H1 (cell line): ENCODE data around the gene NFE2L2. TPM values are rescaled to one million over a fixed set of nuclear protein-coding genes. Genes with fewer than 3 reads are reported as not detected.

Experiments
- CTCF ChIA-PET: fragments of 300-600 bp; sonication (Branson Sonifier 250); formaldehyde crosslinking; loops from one replicate; lab custom pipeline; 2021; ENCODE audit not compliant: partially characterized antibody; lab: Charles Lee
- POLR2A ChIA-PET: fragments of 300-600 bp; sonication (Branson Sonifier 250); formaldehyde crosslinking; loops from one replicate; lab custom pipeline; 2021; ENCODE audit warnings: inconsistent platforms; ENCODE audit not compliant: partially characterized antibody; lab: Charles Lee
- DNase-seq, 2 experiments: peaks; one replicate each; pipeline versions ENCODE4 v3.0.0 to v3.0.0-alpha.2; 2010 to 2022; ENCODE audit warnings: low spot score in 2 of 2, low read depth in 1 of 2, mixed read lengths in 1 of 2
- FAIRE-seq: peaks from 2 replicates; lab custom pipeline; 2011; peaks lifted over from hg19 to GRCh38; lab: Jason Lieb, UNC
- H2AFZ ChIP-seq: 2 replicates; pipeline ENCODE4 v1.8.1; 2012; ENCODE audit warnings: low read length, inconsistent platforms
- H2AK5ac ChIP-seq: 2 replicates; pipeline ENCODE4 v1.6.1; 2013; ENCODE audit warnings: low read depth, low read length
- H2BK120ac ChIP-seq: replicated peaks from 2 replicates; pipeline ENCODE3; 2013; ENCODE audit warnings: low read depth, low read length, inconsistent platforms
- H2BK12ac ChIP-seq: 2 replicates; pipeline ENCODE4 v1.6.1; 2013; ENCODE audit warnings: low read depth, low read length
- H2BK15ac ChIP-seq: 2 replicates; pipeline ENCODE4 v1.6.1; 2013; ENCODE audit warnings: low read length
- H2BK20ac ChIP-seq: 2 replicates; pipeline ENCODE4 v1.6.1; 2013; ENCODE audit warnings: low read length
- H2BK5ac ChIP-seq: 2 replicates; pipeline ENCODE4 v1.6.1; 2013; ENCODE audit warnings: low read depth, low read length
- H3K14ac ChIP-seq: 2 replicates; pipeline ENCODE4 v1.6.1; 2013; ENCODE audit warnings: inconsistent platforms; ENCODE audit not compliant: insufficient read length
- H3K18ac ChIP-seq: 2 replicates; pipeline ENCODE4 v1.6.1; 2013; ENCODE audit warnings: low read length; ENCODE audit errors: extremely low read depth
- H3K23ac ChIP-seq: 2 replicates; pipeline ENCODE4 v1.6.1; 2013; ENCODE audit warnings: inconsistent platforms; ENCODE audit not compliant: insufficient read length
- H3K23me2 ChIP-seq: 2 replicates; pipeline ENCODE4 v1.6.1; 2013; ENCODE audit warnings: low read depth, low read length
- H3K27ac ChIP-seq: 2 replicates; pipeline ENCODE4 v1.6.1; 2011; ENCODE audit warnings: low read depth, low read length, inconsistent platforms
- H3K27me3 ChIP-seq, 4 experiments: replicated peaks in 1 of 4; 1 replicate in 1 of 4; 2 replicates in 3 of 4; pipeline versions ENCODE4 v1.6.1 to v1.8.1; 2011 to 2013; ENCODE audit warnings: low read length in 3 of 4, mild to moderate bottlenecking in 3 of 4, inconsistent platforms in 2 of 4, mixed read lengths in 2 of 4, moderate library complexity in 1 of 4; ENCODE audit not compliant: control insufficient read depth in 3 of 4, insufficient read depth in 3 of 4; ENCODE audit errors: extremely low read depth in 1 of 4
- H3K36me3 ChIP-seq, 4 experiments: 2 replicates each; pipeline versions ENCODE4 v1.6.1 to v1.8.1; 2011 to 2013; ENCODE audit warnings: mild to moderate bottlenecking in 4 of 4, low read length in 3 of 4, moderate library complexity in 2 of 4, control low read depth in 1 of 4, inconsistent platforms in 1 of 4; ENCODE audit not compliant: insufficient read depth in 4 of 4, control insufficient read depth in 2 of 4
- H3K4ac ChIP-seq: replicated peaks from 2 replicates; pipeline ENCODE3; 2013; ENCODE audit warnings: low read length, low read depth, mixed read lengths, inconsistent platforms; ENCODE audit not compliant: insufficient read length
- H3K4me1 ChIP-seq, 4 experiments: replicated peaks in 1 of 4; 1 replicate in 1 of 4; 2 replicates in 3 of 4; pipeline versions ENCODE4 v1.6.1 to v1.8.1; 2011 to 2013; ENCODE audit warnings: low read length in 3 of 4, inconsistent platforms in 2 of 4, mixed read lengths in 1 of 4; ENCODE audit not compliant: insufficient read depth in 4 of 4, control insufficient read depth in 3 of 4
- H3K4me2 ChIP-seq, 2 experiments: 2 replicates each; pipeline versions ENCODE4 v1.6.1 to v1.8.1; 2011 to 2013; ENCODE audit warnings: low read depth in 2 of 2, low read length in 2 of 2, control low read depth in 1 of 2, inconsistent platforms in 1 of 2, mild to moderate bottlenecking in 1 of 2; ENCODE audit not compliant: insufficient read depth in 1 of 2
- H3K4me3 ChIP-seq, 4 experiments: fragments of 200-600, 300-600 bp in 1 of 4; sonication (generic), shearing (Covaris generic), sonication (Bioruptor Twin) in 1 of 4; 2 replicates each; pipeline versions ENCODE4 v1.5.1 to v1.8.1; 2011 to 2016; ENCODE audit warnings: low read length in 4 of 4, low read depth in 3 of 4, control low read depth in 2 of 4, inconsistent platforms in 2 of 4, mild to moderate bottlenecking in 2 of 4, mixed read lengths in 1 of 4, moderate library complexity in 1 of 4; ENCODE audit not compliant: insufficient read depth in 2 of 4; ENCODE audit errors: extremely low read depth in 1 of 4
- H3K56ac ChIP-seq: replicated peaks from 2 replicates; pipeline ENCODE3; 2013; ENCODE audit warnings: low read depth, mild to moderate bottlenecking, mixed read lengths, low read length, inconsistent platforms; ENCODE audit not compliant: insufficient read length
- H3K79me1 ChIP-seq: 2 replicates; pipeline ENCODE4 v1.6.1; 2013; ENCODE audit warnings: low read depth, low read length, control low read depth
- H3K79me2 ChIP-seq, 2 experiments: 2 replicates each; pipeline versions ENCODE4 v1.6.1 to v1.8.1; 2012 to 2013; ENCODE audit warnings: low read length in 2 of 2, mild to moderate bottlenecking in 2 of 2, inconsistent platforms in 1 of 2; ENCODE audit not compliant: insufficient read depth in 2 of 2, control insufficient read depth in 1 of 2
- H3K9ac ChIP-seq, 4 experiments: replicated peaks in 1 of 4; 1 replicate in 1 of 4; 2 replicates in 3 of 4; pipeline versions ENCODE4 v1.6.1 to v1.8.1; 2011 to 2013; ENCODE audit warnings: low read depth in 3 of 4, low read length in 3 of 4, control low read depth in 2 of 4, mild to moderate bottlenecking in 2 of 4, moderate library complexity in 2 of 4, inconsistent platforms in 1 of 4; ENCODE audit errors: extremely low read depth in 1 of 4
- H3K9me3 ChIP-seq, 2 experiments: 2 replicates each; pipeline versions ENCODE4 v1.6.1 to v1.8.1; 2012 to 2013; ENCODE audit warnings: mild to moderate bottlenecking in 2 of 2, moderate library complexity in 2 of 2, control low read depth in 1 of 2, inconsistent platforms in 1 of 2, low read depth in 1 of 2, low read length in 1 of 2, mixed read lengths in 1 of 2; ENCODE audit not compliant: insufficient read depth in 2 of 2
- H4K20me1 ChIP-seq, 2 experiments: replicated peaks in 1 of 2; 2 replicates each; pipeline versions ENCODE3 to v1.8.1; 2011 to 2013; ENCODE audit warnings: inconsistent platforms in 2 of 2, low read length in 2 of 2, mild to moderate bottlenecking in 1 of 2; ENCODE audit not compliant: insufficient read depth in 2 of 2, control insufficient read depth in 1 of 2
- H4K5ac ChIP-seq: 2 replicates; pipeline ENCODE4 v1.6.1; 2013; ENCODE audit warnings: low read length, low read depth, mixed read lengths, inconsistent platforms; ENCODE audit not compliant: insufficient read length
- H4K8ac ChIP-seq: 2 replicates; pipeline ENCODE4 v1.8.0; 2013; ENCODE audit warnings: mild to moderate bottlenecking, moderate library complexity, low read length, inconsistent platforms; ENCODE audit not compliant: insufficient read depth; ENCODE audit errors: extremely low read depth
- H4K91ac ChIP-seq: replicated peaks from 2 replicates; pipeline ENCODE3; 2013; ENCODE audit warnings: low read length, mixed read lengths, inconsistent platforms; ENCODE audit not compliant: insufficient read length
- CTCF ChIP-seq, 3 experiments: IDR thresholded peaks; 1 replicate in 2 of 3; 2 replicates in 1 of 3; pipeline versions ENCODE4 v1.5.1 to v1.6.1; 2011; ENCODE audit warnings: low read length in 3 of 3, mild to moderate bottlenecking in 3 of 3, inconsistent platforms in 2 of 3, low read depth in 1 of 3, moderate library complexity in 1 of 3; ENCODE audit not compliant: insufficient read depth in 1 of 3; ENCODE audit errors: control extremely low read depth in 1 of 3
- KDM1A ChIP-seq: fragments of 200-600, 300-600 bp; sonication (generic); IDR thresholded peaks from 2 replicates; pipeline ENCODE4 v1.7.1; 2016; ENCODE audit warnings: mild to moderate bottlenecking, low read length, borderline replicate concordance
- RAD21 ChIP-seq, 2 experiments: IDR thresholded peaks in 1 of 2; conservative IDR thresholded peaks in 1 of 2; 2 replicates each; pipeline ENCODE4 v1.6.1; 2011; ENCODE audit warnings: low read depth in 2 of 2, low read length in 2 of 2, improper control_type of control experiment in 1 of 2, inconsistent platforms in 1 of 2, mild to moderate bottlenecking in 1 of 2, moderate library complexity in 1 of 2
- WGBS, 2 experiments: shearing (Covaris generic) in 1 of 2; methylation state at CpG; one replicate each; pipeline versions ENCODE4 v1.1.6 to v1.1.7; 2013 to 2015; ENCODE audit warnings: low lambda C conversion rate in 2 of 2, mixed read lengths in 2 of 2, inconsistent platforms in 1 of 2, low coverage in 1 of 2, missing lambda C conversion rate in 1 of 2; ENCODE audit not compliant: insufficient replicate concordance in 2 of 2, insufficient coverage in 1 of 2, insufficient read length in 1 of 2; ENCODE audit errors: extremely low coverage in 1 of 2, missing lambda C conversion rate in 1 of 2; 5-methylcytosine and 5-hydroxymethylcytosine counted together
- polyA plus RNA-seq, 7 experiments: library from polyadenylated mRNA; depleted of rRNA in 3 of 7; stranded (reverse) in 5 of 7; unstranded in 2 of 7; fragments of >200 nt in 5 of 7; fragments of 200-250 nt in 2 of 7; gene quantifications; 1 replicate in 5 of 7; 2 replicates in 1 of 7; 4 replicates in 1 of 7; pipeline versions ENCODE4 v1.2.1 to v1.2.3, GENCODE V29; 2011 to 2013; ENCODE audit warnings: missing spikeins in 2 of 7, mixed read lengths in 2 of 7
- total RNA-seq: library from RNA; stranded (reverse); fragmentation: NEBNext Ultra II Directional; extraction: Animal tissue kit (Norgen Biotek cat#: 25700); gene quantifications from 2 replicates; pipeline ENCODE4 v1.2.1, GENCODE V29; 2021

Gene NFE2L2
- total and polyA plus RNA-seq, 2 of the 8 experiments (the other 6 are each of a cell fraction or from before 2014, with no cell fraction given): 33.2 to 34.5 TPM

DNA sequence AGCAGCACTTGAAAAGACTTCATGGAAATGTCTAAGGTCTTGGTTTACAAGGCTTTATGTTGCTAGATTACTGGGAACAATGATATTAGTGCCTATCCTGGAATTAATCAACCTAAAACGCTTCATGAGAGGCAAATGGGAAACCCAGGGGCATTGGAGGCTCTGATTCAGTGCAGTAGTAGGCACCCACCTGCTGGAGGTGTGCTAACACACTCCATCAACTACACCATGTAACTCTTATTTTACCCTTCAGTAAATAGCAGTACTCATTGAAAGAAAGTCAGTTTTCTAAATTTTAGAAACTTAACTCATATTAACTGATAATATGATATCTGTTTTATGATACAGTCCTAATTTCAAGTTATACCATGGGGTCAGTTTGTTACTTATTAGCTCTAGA lies 69.3 kb downstream of the NFE2L2 start:
- H4K8ac ChIP-seq: no peak overlapping the region
- H4K20me1 ChIP-seq: no peaks in the 10 kb centered on the region
- CTCF ChIA-PET: interaction anchor here (0.9 to 10.2 kb wide), 15 partner anchors 9 to 72 kb away, joined by 3 to 107 read pairs (median 5); no protein-coding TSS in a partner anchor
- 86% methylated on average over 1 of the region's 1 CpG; no CpG with 5 or more reads in 1 of the 2 experiments for WGBS, 2 experiments
- no peak overlapping the region for H2BK5ac ChIP-seq
- no peak overlapping the region for H3K4me3 ChIP-seq
- no peak overlapping the region for H4K91ac ChIP-seq
- H3K9me3 ChIP-seq: no peaks in the 10 kb centered on the region
- H2BK20ac ChIP-seq: no peak overlapping the region
- peak; percentile 71 for FAIRE-seq
- H3K27ac ChIP-seq: no peak overlapping the region
- no peaks in the 10 kb centered on the region for H3K36me3 ChIP-seq
- no peak overlapping the region for H3K18ac ChIP-seq
- TF ChIP-seq CTCF (IDR thresholded peaks at IDR 0.05; ENCODE audit: control extremely low read depth in 1 of 3, insufficient read depth in 1 of 3, low read depth in 1 of 3, low read length in 3 of 3) (peak; percentile 34 to 54 (median 37); a peak in 3 of 4 replicates), RAD21 (IDR thresholded peaks at IDR 0.05 in 1 of 2, conservative IDR thresholded peaks at IDR 0.05 in 1 of 2; ENCODE audit: low read depth in 2 of 2, low read length in 2 of 2) (peak; percentile 54 to 56), KDM1A (no peak)
- TF ChIP-seq, all 59 proteins: peak for 2
- Histone ChIP-seq H4K5ac (no peak overlapping the region), H2AK5ac (no peak overlapping the region), H3K56ac (no peak overlapping the region), H3K27me3 (no peaks in the 10 kb centered on the region), H3K79me2 (no peaks in the 10 kb centered on the region), H3K4me2 (no peak overlapping the region), H3K23me2 (no peaks in the 10 kb centered on the region), H3K23ac (no peak overlapping the region), H2BK15ac (no peak overlapping the region), H3K14ac (no peak overlapping the region), H3K9ac (no peak overlapping the region), H2BK120ac (no peak overlapping the region), H3K4ac (no peak overlapping the region), H3K4me1 (no peaks in the 10 kb centered on the region), H2BK12ac (no peak overlapping the region), H3K79me1 (no peaks in the 10 kb centered on the region), H2AFZ (no peak overlapping the region)
- POLR2A ChIA-PET: interaction anchor here (1.0 to 10.4 kb wide), 4 partner anchors 18 to 31 kb away, joined by 3 to 102 read pairs (median 4); partner anchors contain the start of gene HNRNPA3
- no peak for DNase-seq
